OCI-M1 (cell line): ENCODE measurements around the gene KCNA5.

Experiments
- DNase-seq: peaks from one replicate; lab custom pipeline; 2025; lab: John Stamatoyannopoulos, UW

KCNA5 gene

GRCh38 chr12:5043589-5044419, at the start of gene KCNA5:
Gene KCNA5, plus strand, starts transcription at chr12:5043879. Its CDS starts 269 bp downstream, at chr12:5044148.
- no peak for DNase-seq

- DNase-seq = no peak
These were observed 49.1 kb upstream of the KCNA5 start for GRCh38 chr12:4994622-4995021.

- DNase-seq = no peak
These were observed 47.0 kb upstream of the KCNA5 start for GRCh38 chr12:4996714-4997113.

GRCh38 chr12:4997939-4998338, 45.7 kb upstream of the KCNA5 start:
- peak; percentile 5 for DNase-seq

GRCh38 chr12:5000204-5000603, 43.5 kb upstream of the KCNA5 start:
- DNase-seq = no peak

- no peak for DNase-seq
These were observed 42.9 kb upstream of the KCNA5 start for GRCh38 chr12:5000658-5001385.

GRCh38 chr12:5003025-5003666, 40.5 kb upstream of the KCNA5 start:
- DNase-seq = peak; percentile 71

GRCh38 chr12:5008661-5009060, 35.0 kb upstream of the KCNA5 start:
- no peak for DNase-seq

GRCh38 chr12:5010151-5010550, 33.5 kb upstream of the KCNA5 start:
- no peak for DNase-seq

- no peak for DNase-seq
These were observed 31.3 kb upstream of the KCNA5 start for GRCh38 chr12:5012337-5012736.

- no peak for DNase-seq
These were observed 30.4 kb upstream of the KCNA5 start for GRCh38 chr12:5013266-5013730.

- no peak for DNase-seq
These were observed 29.4 kb upstream of the KCNA5 start for GRCh38 chr12:5014269-5014668.

- DNase-seq = no peak
These were observed 27.8 kb upstream of the KCNA5 start for GRCh38 chr12:5015711-5016492.

- no peak for DNase-seq
These were observed 27.2 kb upstream of the KCNA5 start for GRCh38 chr12:5016526-5016925.

GRCh38 chr12:5017638-5018348, 25.9 kb upstream of the KCNA5 start:
- DNase-seq = no peak

- no peak for DNase-seq
These were observed 25.0 kb upstream of the KCNA5 start for GRCh38 chr12:5018677-5019076.

- no peak for DNase-seq
These were observed 21.7 kb upstream of the KCNA5 start for GRCh38 chr12:5022025-5022424.

- peak; percentile 47 for DNase-seq
These were observed 21.1 kb upstream of the KCNA5 start for GRCh38 chr12:5022465-5023061.

- no peak for DNase-seq
These were observed 19.8 kb upstream of the KCNA5 start for GRCh38 chr12:5023842-5024241.

GRCh38 chr12:5026342-5026938, 17.2 kb upstream of the KCNA5 start:
- no peak for DNase-seq
